HepG2 (cell line): ENCODE measurements around the gene ADARB1. TPM values are rescaled to one million over a fixed set of nuclear protein-coding genes. Genes with fewer than 3 reads are reported as not detected.

Source experiments
- ATAC-seq: fragments of 200-7000 bp; cut with Tn5 transposase; 3 replicates; pipeline ENCODE4 v1.9.1; 2020; ENCODE audit warnings: mild to moderate bottlenecking, moderate library complexity
- BruUV-seq: library from RNA; stranded (reverse); fragments of 400-500 nt; replicated peaks from 2 replicates; lab custom pipeline; 2021; lab: Mats Ljungman, UMichigan
- CTCF ChIA-PET: fragments of 300-600 bp; formaldehyde crosslinking; extraction: SDS; loops from one replicate; lab custom pipeline; 2021; ENCODE audit warnings: low total read pairs, inconsistent platforms, low intra/inter-chr PET ratio; lab: Yijun Ruan, JAX
- POLR2A ChIA-PET: fragments of 350-600 bp; sonication (Branson Sonifier 250); formaldehyde crosslinking; loops from one replicate; lab custom pipeline; 2020; ENCODE audit warnings: antibody characterized with exemption, inconsistent platforms; lab: Yijun Ruan, JAX
- DNase-seq: peaks from one replicate; pipeline ENCODE4 v3.0.0-alpha.2; 2015; ENCODE audit warnings: low spot score
- FAIRE-seq: peaks from 3 replicates; lab custom pipeline; 2011; peaks lifted over from hg19 to GRCh38; lab: Jason Lieb, UNC
- H2AFZ ChIP-seq: one replicate; pipeline ENCODE4 v1.6.1; 2011; ENCODE audit warnings: low read length, inconsistent platforms
- H3K27ac ChIP-seq: fragments of 300-600 bp; 3 replicates; pipeline ENCODE4 v1.8.0; 2011; ENCODE audit warnings: mixed run types, mild to moderate bottlenecking, mixed read lengths, low read length, inconsistent platforms; ENCODE audit not compliant: insufficient read depth; ENCODE audit errors: extremely low read length
- H3K27me3 ChIP-seq, 2 experiments: fragments of 200-600 bp in 1 of 2; 2 replicates in 1 of 2; 3 replicates in 1 of 2; pipeline versions ENCODE4 v1.6.0 to v1.8.0; 2011; ENCODE audit warnings: low read length in 2 of 2, mild to moderate bottlenecking in 2 of 2, moderate library complexity in 2 of 2, inconsistent platforms in 1 of 2; ENCODE audit not compliant: insufficient read depth in 2 of 2, control insufficient read depth in 1 of 2
- H3K36me3 ChIP-seq, 2 experiments: fragments of 200-600 bp in 1 of 2; replicated peaks in 1 of 2; 2 replicates in 1 of 2; 3 replicates in 1 of 2; pipeline versions ENCODE4 v1.5.1 to v1.8.0; 2011; ENCODE audit warnings: low read length in 2 of 2, inconsistent platforms in 1 of 2; ENCODE audit not compliant: insufficient read depth in 2 of 2, control insufficient read depth in 1 of 2
- H3K4me1 ChIP-seq: 2 replicates; pipeline ENCODE4 v1.5.1; 2012; ENCODE audit warnings: low read length, inconsistent platforms; ENCODE audit not compliant: insufficient read depth
- H3K4me2 ChIP-seq: 2 replicates; pipeline ENCODE4 v1.6.0; 2011; ENCODE audit warnings: low read depth, low read length, inconsistent platforms
- H3K4me3 ChIP-seq, 3 experiments: fragments of 200-600 bp in 1 of 3; sonication (generic), shearing (Covaris generic) in 1 of 3; replicated peaks in 1 of 3; 2 replicates each; pipeline ENCODE4 v1.5.1; 2011 to 2016; ENCODE audit warnings: low read length in 3 of 3, inconsistent platforms in 2 of 3, low read depth in 2 of 3, mild to moderate bottlenecking in 2 of 3, control low read depth in 1 of 3, mixed read lengths in 1 of 3; ENCODE audit not compliant: insufficient read depth in 1 of 3
- H3K79me2 ChIP-seq: one replicate; pipeline ENCODE4 v1.6.1; 2011; ENCODE audit warnings: low read length, inconsistent platforms; ENCODE audit not compliant: insufficient read depth
- H3K9ac ChIP-seq: 2 replicates; pipeline ENCODE4 v1.6.0; 2011; ENCODE audit warnings: mild to moderate bottlenecking, low read depth, low read length, inconsistent platforms; ENCODE audit not compliant: insufficient read depth
- H3K9me3 ChIP-seq: 2 replicates; pipeline ENCODE4 v1.5.1; 2012; ENCODE audit warnings: mild to moderate bottlenecking, low read length
- H4K20me1 ChIP-seq: 2 replicates; pipeline ENCODE4 v1.6.0; 2011; ENCODE audit warnings: inconsistent platforms, mild to moderate bottlenecking, low read length, moderate library complexity; ENCODE audit not compliant: insufficient read depth
- MBD4 ChIP-seq: IDR thresholded peaks from 2 replicates; pipeline ENCODE4 v1.6.1; 2012; ENCODE audit warnings: low read length, inconsistent platforms, borderline replicate concordance
- RXRA ChIP-seq: sonication (generic); formaldehyde crosslinking; IDR thresholded peaks from 2 replicates; pipeline ENCODE4 v1.5.1; 2020; ENCODE audit warnings: missing genetic modification reagents
- SRSF1 ChIP-seq: fragments of 200-400 bp; formaldehyde crosslinking; optimal IDR thresholded peaks from 2 replicates; pipeline ENCODE3; 2017; ENCODE audit warnings: mild to moderate bottlenecking, low read depth, low read length, moderate library complexity
- ZNF3 ChIP-seq: IDR thresholded peaks from 2 replicates; pipeline ENCODE4 v1.7.0; 2017; ENCODE audit warnings: inconsistent platforms
- ZNF790 ChIP-seq: sonication (generic); formaldehyde crosslinking; IDR thresholded peaks from 2 replicates; pipeline ENCODE4 v1.8.0; 2022; ENCODE audit warnings: missing genetic modification reagents, mild to moderate bottlenecking, borderline replicate concordance
- WGBS: methylation state at CpG from one replicate; pipeline ENCODE4 v1.1.6; 2017; ENCODE audit warnings: low lambda C conversion rate; 5-methylcytosine and 5-hydroxymethylcytosine counted together
- in situ Hi-C: cut with HindIII; loops from 2 replicates; pipeline ENCODE4 v1.10.0; 2017; ENCODE audit warnings: low pct_unique_long_range_greater_than_20kb; ENCODE audit not compliant: extremely low pct_ligation_motif_present
- intact Hi-C: fragments of 100-400 bp; cut with micrococcal nuclease; formaldehyde crosslinking; loops from one replicate; pipeline ENCODE4 v1.10.0; 2022; ENCODE audit not compliant: unreplicated experiment
- polyA plus RNA-seq, 8 experiments: library from polyadenylated mRNA; depleted of rRNA in 3 of 8; stranded (reverse) in 7 of 8; unstranded in 1 of 8; fragments of >200 nt; fragmentation: Illumina TruSeq in 4 of 8; extraction: Trizol in 4 of 8; gene quantifications; 2 replicates each; pipeline versions ENCODE4 v1.2.1 to v1.2.3, GENCODE V29; 2011 to 2016; ENCODE audit warnings: low read depth in 4 of 8, missing spikeins in 1 of 8, mixed read lengths in 1 of 8; ENCODE audit not compliant: insufficient read depth in 1 of 8
- total RNA-seq, 5 experiments: library from RNA; depleted of rRNA; stranded (reverse); fragments of >200 nt; fragmentation: Illumina TruSeq; extraction: Trizol; gene quantifications; 2 replicates each; pipeline ENCODE4 v1.2.3, GENCODE V29; 2016; ENCODE audit warnings: low read depth in 1 of 5
- TF ChIP-seq, protein P1 (sequence below): sonication (generic); formaldehyde crosslinking; IDR thresholded peaks from 2 replicates; pipeline ENCODE4 v1.5.1; 2020; ENCODE audit warnings: mild to moderate bottlenecking, missing genetic modification reagents, moderate library complexity
- TF ChIP-seq, protein P2 (sequence below): fragments of 450-650 bp; IDR thresholded peaks from 2 replicates; pipeline ENCODE4 v1.6.1; 2017

Gene ADARB1
- total and polyA plus RNA-seq, 2 of the 13 experiments (the other 11 are each of a cell fraction or from before 2014, with no cell fraction given), result 6.6 to 10.0 TPM

DNA sequence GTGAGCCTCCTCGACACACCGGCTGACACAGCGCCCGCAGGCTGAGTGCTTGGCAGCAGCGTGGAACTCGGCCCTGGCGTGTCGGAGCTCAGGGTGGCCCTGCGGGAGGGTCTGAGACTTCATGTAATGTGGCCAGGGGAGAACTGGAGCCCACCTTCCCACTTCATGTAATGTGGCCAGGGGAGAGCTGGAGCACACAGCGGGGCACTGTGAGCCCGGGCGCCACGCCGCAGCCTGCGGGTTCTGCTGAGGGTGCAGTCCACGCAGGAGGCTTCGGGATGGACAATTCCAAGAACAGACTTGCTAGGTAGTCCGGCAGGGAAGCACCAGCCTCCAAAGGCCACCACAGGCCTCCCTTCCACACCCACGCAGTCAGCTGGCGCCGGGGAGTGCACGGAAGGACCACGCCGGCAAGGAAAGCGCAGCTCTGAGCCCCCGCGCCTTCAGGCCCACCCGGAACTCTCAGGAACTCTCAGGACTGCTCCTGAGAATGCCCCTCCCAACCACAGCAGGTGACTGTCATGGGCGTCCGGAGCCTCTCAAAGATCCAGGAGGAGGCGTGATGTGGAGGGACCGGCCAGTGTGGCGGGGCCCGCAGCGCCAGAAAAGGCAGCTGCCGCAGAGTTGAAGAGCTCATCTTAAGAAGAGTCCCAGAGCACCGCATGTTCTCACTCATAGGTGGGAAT lies 19.3 kb upstream of the ADARB1 start:
- peak; percentile 18; the same call in 2 of the 3 replicates for ATAC-seq
- no peaks in the 10 kb centered on the region for H3K9me3 ChIP-seq
- intact Hi-C loops, result no loop called here
- CTCF ChIA-PET, result no interaction called here
- TF ChIP-seq ZNF3 (CRISPR knock-in tag) (no peak), RXRA (no peak), MBD4 (no peak), ZNF790 (no peak), SRSF1 (no peak)
- TF ChIP-seq, protein P1, sequence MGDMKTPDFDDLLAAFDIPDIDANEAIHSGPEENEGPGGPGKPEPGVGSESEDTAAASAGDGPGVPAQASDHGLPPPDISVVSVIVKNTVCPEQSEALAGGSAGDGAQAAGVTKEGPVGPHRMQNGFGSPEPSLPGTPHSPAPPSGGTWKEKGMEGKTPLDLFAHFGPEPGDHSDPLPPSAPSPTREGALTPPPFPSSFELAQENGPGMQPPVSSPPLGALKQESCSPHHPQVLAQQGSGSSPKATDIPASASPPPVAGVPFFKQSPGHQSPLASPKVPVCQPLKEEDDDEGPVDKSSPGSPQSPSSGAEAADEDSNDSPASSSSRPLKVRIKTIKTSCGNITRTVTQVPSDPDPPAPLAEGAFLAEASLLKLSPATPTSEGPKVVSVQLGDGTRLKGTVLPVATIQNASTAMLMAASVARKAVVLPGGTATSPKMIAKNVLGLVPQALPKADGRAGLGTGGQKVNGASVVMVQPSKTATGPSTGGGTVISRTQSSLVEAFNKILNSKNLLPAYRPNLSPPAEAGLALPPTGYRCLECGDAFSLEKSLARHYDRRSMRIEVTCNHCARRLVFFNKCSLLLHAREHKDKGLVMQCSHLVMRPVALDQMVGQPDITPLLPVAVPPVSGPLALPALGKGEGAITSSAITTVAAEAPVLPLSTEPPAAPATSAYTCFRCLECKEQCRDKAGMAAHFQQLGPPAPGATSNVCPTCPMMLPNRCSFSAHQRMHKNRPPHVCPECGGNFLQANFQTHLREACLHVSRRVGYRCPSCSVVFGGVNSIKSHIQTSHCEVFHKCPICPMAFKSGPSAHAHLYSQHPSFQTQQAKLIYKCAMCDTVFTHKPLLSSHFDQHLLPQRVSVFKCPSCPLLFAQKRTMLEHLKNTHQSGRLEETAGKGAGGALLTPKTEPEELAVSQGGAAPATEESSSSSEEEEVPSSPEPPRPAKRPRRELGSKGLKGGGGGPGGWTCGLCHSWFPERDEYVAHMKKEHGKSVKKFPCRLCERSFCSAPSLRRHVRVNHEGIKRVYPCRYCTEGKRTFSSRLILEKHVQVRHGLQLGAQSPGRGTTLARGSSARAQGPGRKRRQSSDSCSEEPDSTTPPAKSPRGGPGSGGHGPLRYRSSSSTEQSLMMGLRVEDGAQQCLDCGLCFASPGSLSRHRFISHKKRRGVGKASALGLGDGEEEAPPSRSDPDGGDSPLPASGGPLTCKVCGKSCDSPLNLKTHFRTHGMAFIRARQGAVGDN, result peak; percentile 20; the same call in 1 of the 2 replicates
- TF ChIP-seq, protein P2, sequence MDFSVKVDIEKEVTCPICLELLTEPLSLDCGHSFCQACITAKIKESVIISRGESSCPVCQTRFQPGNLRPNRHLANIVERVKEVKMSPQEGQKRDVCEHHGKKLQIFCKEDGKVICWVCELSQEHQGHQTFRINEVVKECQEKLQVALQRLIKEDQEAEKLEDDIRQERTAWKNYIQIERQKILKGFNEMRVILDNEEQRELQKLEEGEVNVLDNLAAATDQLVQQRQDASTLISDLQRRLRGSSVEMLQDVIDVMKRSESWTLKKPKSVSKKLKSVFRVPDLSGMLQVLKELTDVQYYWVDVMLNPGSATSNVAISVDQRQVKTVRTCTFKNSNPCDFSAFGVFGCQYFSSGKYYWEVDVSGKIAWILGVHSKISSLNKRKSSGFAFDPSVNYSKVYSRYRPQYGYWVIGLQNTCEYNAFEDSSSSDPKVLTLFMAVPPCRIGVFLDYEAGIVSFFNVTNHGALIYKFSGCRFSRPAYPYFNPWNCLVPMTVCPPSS, result no peak
- TF ChIP-seq, all 625 proteins: peak for 1
- DNase-seq (no peak), FAIRE-seq (no peak)
- in situ Hi-C loops, result no loop called here
- Histone ChIP-seq H3K36me3 (no peaks in the 10 kb centered on the region), H3K9ac (no peak overlapping the region), H2AFZ (no peak overlapping the region), H3K4me1 (peaks cover 25% of the 10 kb centered on the region), H3K4me2 (no peak overlapping the region; the same call in 1 of the 2 replicates), H3K79me2 (no peaks in the 10 kb centered on the region), H3K27ac (no peak overlapping the region), H3K27me3 (peaks cover 7 to 48% of the 10 kb centered on the region in 2 experiments; a peak in 3 of 5 replicates), H3K4me3 (no peak overlapping the region), H4K20me1 (no peaks in the 10 kb centered on the region)
- 93% methylated on average over 13 of the region's 37 CpGs for WGBS
- no TSS peak for BruUV-seq
- POLR2A ChIA-PET, result interaction anchor here (0.7 to 2.5 kb wide), 3 partner anchors 19 to 42 kb away, joined by 3 to 9 read pairs (median 3); no protein-coding TSS in a partner anchor
